ENCODE measurements around the gene DUS4L.
"Not testable (repeated sequence)": the region's sequence is repeated elsewhere in the genome, so short reads cannot be mapped to it uniquely, and the experiment has no call there.

The DUS4L gene

GRCh38 chr7:107563775-107564552 lies at the start of gene DUS4L, which contains the start of gene COG5:
DUS4L (plus strand) TSS chr7:107563971; CDS start chr7:107567071, 3,100 bp downstream.
COG5 (minus strand) TSS chr7:107563920; CDS start chr7:107563896, 24 bp downstream.
- peak; percentile 60 for DNase-seq

GRCh38 chr7:107526672-107527071 lies 37.1 kb upstream of the DUS4L start:
- no peak for DNase-seq

GRCh38 chr7:107527196-107527595 lies 36.6 kb upstream of the DUS4L start:
- no peak for DNase-seq

- DNase-seq, result no peak
Measured at GRCh38 chr7:107528461-107528860, 35.3 kb upstream of the DUS4L start.

- no peak for DNase-seq
Measured at GRCh38 chr7:107530751-107531150, 33.0 kb upstream of the DUS4L start.

GRCh38 chr7:107534139-107534538 lies 29.6 kb upstream of the DUS4L start:
- no peak for DNase-seq

GRCh38 chr7:107537228-107537627 lies 26.5 kb upstream of the DUS4L start:
- not testable (repeated sequence) for DNase-seq

GRCh38 chr7:107538001-107538400 lies 25.8 kb upstream of the DUS4L start:
- DNase-seq, result no peak

- DNase-seq, result no peak
Measured at GRCh38 chr7:107543338-107543993, 20.3 kb upstream of the DUS4L start.

GRCh38 chr7:107544848-107545591 lies 18.8 kb upstream of the DUS4L start:
- no peak for DNase-seq

- DNase-seq, result no peak
Measured at GRCh38 chr7:107551936-107552335, 11.8 kb upstream of the DUS4L start.

GRCh38 chr7:107555893-107556292 lies 7.9 kb upstream of the DUS4L start:
- DNase-seq, result no peak

- DNase-seq, result no peak
Measured at GRCh38 chr7:107559864-107560263, 3.9 kb upstream of the DUS4L start.

- no peak for DNase-seq
Measured at GRCh38 chr7:107560898-107561516, 2.8 kb upstream of the DUS4L start.

- no peak for DNase-seq
Measured at GRCh38 chr7:107563081-107563774, 543 bp upstream of the DUS4L start.

- DNase-seq, result no peak
Measured at GRCh38 chr7:107564553-107565298, 955 bp downstream of the DUS4L start.

GRCh38 chr7:107570298-107570697 lies 6.5 kb downstream of the DUS4L start:
- no peak for DNase-seq

- no peak for DNase-seq
Measured at GRCh38 chr7:107573537-107573936, 9.8 kb downstream of the DUS4L start.

- peak; percentile 68 for DNase-seq
Measured at GRCh38 chr7:107579554-107579884, 15.7 kb downstream of the DUS4L start.

GRCh38 chr7:107579885-107580715 lies 16.3 kb downstream of the DUS4L start, which contains the start of gene BCAP29:
BCAP29 (plus strand) TSS chr7:107580246; CDS start chr7:107580773, 527 bp downstream.
- DNase-seq, result peak; percentile 75
